Mesenchymal stem cell (in vitro differentiated cells and primary cell): ENCODE results near the gene MDFIC2.

Source experiments
- DNase-seq: peaks from one replicate; pipeline ENCODE4 v3.0.0-alpha.2; 2013
- H2AFZ ChIP-seq: one replicate; pipeline ENCODE4 v1.6.1; 2013; ENCODE audit warnings: low read depth, mild to moderate bottlenecking, control low read depth, inconsistent platforms, low read length, moderate library complexity
- H2AK5ac ChIP-seq: 2 replicates; pipeline ENCODE4 v1.6.1; 2013; ENCODE audit warnings: low read length, moderate library complexity, mild to moderate bottlenecking, inconsistent platforms; ENCODE audit not compliant: severe bottlenecking
- H2BK120ac ChIP-seq: one replicate; pipeline ENCODE4 v1.6.1; 2013; ENCODE audit warnings: low read depth, mild to moderate bottlenecking, inconsistent platforms, low read length, moderate library complexity
- H2BK12ac ChIP-seq, 2 experiments: one replicate each; pipeline ENCODE4 v1.6.1; 2013; ENCODE audit warnings: inconsistent platforms in 2 of 2, low read length in 2 of 2, mild to moderate bottlenecking in 2 of 2, moderate library complexity in 2 of 2, control low read depth in 1 of 2
- H2BK15ac ChIP-seq: one replicate; pipeline ENCODE4 v1.6.1; 2013; ENCODE audit warnings: mild to moderate bottlenecking, low read depth, inconsistent platforms; ENCODE audit not compliant: poor library complexity, severe bottlenecking
- H2BK5ac ChIP-seq: 2 replicates; pipeline ENCODE4 v1.6.1; 2013; ENCODE audit warnings: low read depth, mild to moderate bottlenecking, low read length, control low read depth, inconsistent platforms; ENCODE audit not compliant: poor library complexity, severe bottlenecking
- H3K14ac ChIP-seq, 2 experiments: one replicate each; pipeline ENCODE4 v1.6.1; 2013; ENCODE audit warnings: inconsistent platforms in 2 of 2, low read length in 2 of 2, control low read depth in 1 of 2, mild to moderate bottlenecking in 1 of 2, moderate library complexity in 1 of 2
- H3K18ac ChIP-seq, 2 experiments: one replicate each; pipeline ENCODE4 v1.6.1; 2013; ENCODE audit warnings: inconsistent platforms in 2 of 2, low read length in 2 of 2, control low read depth in 1 of 2, low read depth in 1 of 2, mild to moderate bottlenecking in 1 of 2
- H3K23ac ChIP-seq, 2 experiments: one replicate each; pipeline ENCODE4 v1.6.1; 2013; ENCODE audit warnings: inconsistent platforms in 2 of 2, low read length in 2 of 2, mild to moderate bottlenecking in 2 of 2, moderate library complexity in 2 of 2, control low read depth in 1 of 2
- H3K27ac ChIP-seq: 2 replicates; pipeline ENCODE4 v1.5.1; 2013; ENCODE audit warnings: mild to moderate bottlenecking, moderate library complexity, low read length, control low read depth, inconsistent platforms; ENCODE audit not compliant: poor library complexity, severe bottlenecking
- H3K27me3 ChIP-seq, 2 experiments: 2 replicates each; pipeline versions ENCODE4 v1.6.1 to v1.7.0; 2013; ENCODE audit warnings: low read length in 2 of 2, mild to moderate bottlenecking in 2 of 2, moderate library complexity in 2 of 2, control low read depth in 1 of 2, inconsistent platforms in 1 of 2; ENCODE audit not compliant: control insufficient read depth in 1 of 2, insufficient read depth in 1 of 2
- H3K36me3 ChIP-seq, 2 experiments: 2 replicates each; pipeline versions ENCODE4 v1.6.1 to v1.7.0; 2013; ENCODE audit warnings: low read length in 2 of 2, control low read depth in 1 of 2, inconsistent platforms in 1 of 2, low read depth in 1 of 2, mild to moderate bottlenecking in 1 of 2; ENCODE audit not compliant: insufficient read depth in 2 of 2, control insufficient read depth in 1 of 2
- H3K4ac ChIP-seq, 2 experiments: one replicate each; pipeline ENCODE4 v1.6.1; 2013; ENCODE audit warnings: inconsistent platforms in 2 of 2, low read length in 2 of 2, mild to moderate bottlenecking in 2 of 2, moderate library complexity in 2 of 2, control low read depth in 1 of 2, low read depth in 1 of 2
- H3K4me1 ChIP-seq: 2 replicates; pipeline ENCODE4 v1.6.1; 2013; ENCODE audit warnings: low read depth, low read length, control low read depth; ENCODE audit not compliant: control insufficient read depth, insufficient read depth
- H3K4me2 ChIP-seq: 2 replicates; pipeline ENCODE4 v1.6.1; 2013; ENCODE audit warnings: low read length, mild to moderate bottlenecking, inconsistent platforms; ENCODE audit not compliant: poor library complexity, severe bottlenecking
- H3K4me3 ChIP-seq, 2 experiments: 2 replicates each; pipeline versions ENCODE4 v1.5.1 to v1.7.0; 2013; ENCODE audit warnings: low read length in 2 of 2, mild to moderate bottlenecking in 2 of 2, control low read depth in 1 of 2, low read depth in 1 of 2; ENCODE audit not compliant: insufficient read depth in 1 of 2
- H3K79me1 ChIP-seq: replicated peaks from 2 replicates; pipeline ENCODE4 v1.6.1; 2013; ENCODE audit warnings: mild to moderate bottlenecking, control low read depth, low read length, inconsistent platforms; ENCODE audit not compliant: poor library complexity, severe bottlenecking
- H3K9ac ChIP-seq: 2 replicates; pipeline ENCODE4 v1.7.0; 2013; ENCODE audit warnings: mild to moderate bottlenecking, low read length, moderate library complexity
- H3K9me3 ChIP-seq: 2 replicates; pipeline ENCODE4 v1.7.0; 2013; ENCODE audit warnings: mild to moderate bottlenecking, low read length; ENCODE audit not compliant: control insufficient read depth
- H4K8ac ChIP-seq: one replicate; pipeline ENCODE4 v1.6.1; 2013; ENCODE audit warnings: inconsistent platforms, mild to moderate bottlenecking, low read length, moderate library complexity
- H4K91ac ChIP-seq: one replicate; pipeline ENCODE4 v1.6.1; 2013; ENCODE audit warnings: mild to moderate bottlenecking, low read length, inconsistent platforms
- WGBS: methylation state at CpG from one replicate; pipeline ENCODE4 v1.1.7; 2013; ENCODE audit warnings: mixed read lengths; 5-methylcytosine and 5-hydroxymethylcytosine counted together

MDFIC2 gene

GRCh38 chr3:70182166-70182565, 130.3 kb downstream of the MDFIC2 start:
- Histone ChIP-seq H3K23ac (no peak overlapping the region), H2BK120ac (no peak overlapping the region), H3K4ac (no peak overlapping the region), H4K8ac (no peak overlapping the region), H3K14ac (no peak overlapping the region), H3K9me3 (no peaks in the 10 kb centered on the region), H3K18ac (no peak overlapping the region), H4K91ac (no peak overlapping the region), H2AK5ac (no peak overlapping the region), H3K4me1 (no peaks in the 10 kb centered on the region), H3K27ac (no peak overlapping the region), H2AFZ (no peak overlapping the region), H3K27me3 (peaks cover 0 to 16% of the 10 kb centered on the region in 2 experiments), H2BK15ac (no peak overlapping the region), H2BK5ac (no peak overlapping the region), H2BK12ac (no peak overlapping the region), H3K4me2 (no peak overlapping the region), H3K79me1 (no peaks in the 10 kb centered on the region), H3K9ac (no peak overlapping the region), H3K36me3 (no peaks in the 10 kb centered on the region), H3K4me3 (no peak overlapping the region)
- 42% methylated on average over 12 of the region's 12 CpGs for WGBS
- no peak for DNase-seq

- H4K8ac ChIP-seq = no peak overlapping the region
- H3K27ac ChIP-seq = no peak overlapping the region
- H2BK12ac ChIP-seq = no peak overlapping the region
- H3K9me3 ChIP-seq = no peaks in the 10 kb centered on the region
- H3K36me3 ChIP-seq = no peaks in the 10 kb centered on the region
- H3K4ac ChIP-seq = no peak overlapping the region
- whole genome bisulfite sequencing = 87% methylated on average over 6 of the region's 6 CpGs
- H2BK5ac ChIP-seq = no peak overlapping the region
- peaks cover 0 to 15% of the 10 kb centered on the region in 2 experiments for H3K27me3 ChIP-seq
- no peaks in the 10 kb centered on the region for H3K79me1 ChIP-seq
- no peak overlapping the region for H3K23ac ChIP-seq
- no peak overlapping the region for H3K4me3 ChIP-seq
- no peak overlapping the region for H3K18ac ChIP-seq
- no peak overlapping the region for H3K4me2 ChIP-seq
- H2AFZ ChIP-seq = no peak overlapping the region
- H3K9ac ChIP-seq = no peak overlapping the region
- H2BK15ac ChIP-seq = no peak overlapping the region
- no peak overlapping the region for H2AK5ac ChIP-seq
- no peaks in the 10 kb centered on the region for H3K4me1 ChIP-seq
- H3K14ac ChIP-seq = no peak overlapping the region
- no peak overlapping the region for H4K91ac ChIP-seq
- DNase-seq = no peak
- no peak overlapping the region for H2BK120ac ChIP-seq
Observed at GRCh38 chr3:70180664-70181063, 131.8 kb downstream of the MDFIC2 start.

GRCh38 chr3:70179111-70179510, 133.3 kb downstream of the MDFIC2 start:
- Histone ChIP-seq H2BK120ac (no peak overlapping the region), H3K36me3 (no peaks in the 10 kb centered on the region), H4K91ac (no peak overlapping the region), H3K9me3 (no peaks in the 10 kb centered on the region), H4K8ac (no peak overlapping the region), H3K14ac (no peak overlapping the region), H2BK5ac (no peak overlapping the region), H3K4me3 (no peak overlapping the region), H3K27ac (no peak overlapping the region), H2BK15ac (no peak overlapping the region), H3K27me3 (peaks cover 2 to 8% of the 10 kb centered on the region in 2 experiments), H3K4me1 (no peaks in the 10 kb centered on the region), H3K23ac (no peak overlapping the region), H3K4ac (no peak overlapping the region), H3K4me2 (no peak overlapping the region), H3K79me1 (no peaks in the 10 kb centered on the region), H2AFZ (no peak overlapping the region), H2AK5ac (no peak overlapping the region), H3K18ac (no peak overlapping the region), H2BK12ac (no peak overlapping the region), H3K9ac (no peak overlapping the region)
- WGBS = 39% methylated on average over 2 of the region's 3 CpGs
- DNase-seq = no peak

DNA sequence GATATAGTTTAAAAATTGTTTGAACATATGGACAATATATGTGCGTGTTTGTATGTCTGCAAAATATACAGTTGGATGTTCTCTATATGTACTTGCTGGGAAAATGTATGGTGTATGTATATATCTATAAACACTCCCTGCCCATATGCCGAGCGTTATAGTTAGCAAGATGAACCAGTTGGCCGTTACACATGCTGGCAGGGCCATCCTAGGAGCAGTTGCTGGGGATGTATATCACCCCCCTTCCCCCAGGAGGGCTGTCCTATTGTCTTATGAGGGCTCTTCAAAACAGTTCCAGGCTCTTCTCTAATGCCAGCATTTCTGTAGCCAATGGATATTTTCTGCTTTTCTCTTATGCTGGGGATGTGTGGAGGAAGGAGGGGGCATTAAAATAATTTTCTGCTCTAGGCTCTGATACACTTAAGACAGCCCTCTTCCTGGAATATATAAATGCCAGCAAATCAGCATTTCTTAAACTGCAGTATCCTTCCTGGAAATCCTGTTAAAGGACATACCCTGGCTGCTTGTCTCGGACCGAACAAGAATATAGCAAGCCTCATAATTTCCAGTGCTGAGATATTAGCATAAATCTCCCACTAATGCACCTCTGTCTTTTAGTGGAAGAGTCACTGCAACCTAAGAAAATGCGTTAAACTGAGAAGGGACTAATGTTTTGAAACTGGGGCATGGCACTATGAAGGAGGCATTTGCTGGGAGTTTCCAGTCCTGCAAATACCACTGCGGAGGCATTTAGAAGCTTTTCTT, 134.4 kb downstream of the MDFIC2 start:
- Histone ChIP-seq H3K4me3 (no peak overlapping the region), H3K27me3 (peaks cover 3 to 4% of the 10 kb centered on the region in 2 experiments), H2BK15ac (no peak overlapping the region), H2AK5ac (no peak overlapping the region), H3K79me1 (no peaks in the 10 kb centered on the region), H2AFZ (no peak overlapping the region), H3K4me2 (no peak overlapping the region), H3K27ac (no peak overlapping the region), H2BK120ac (no peak overlapping the region), H3K9me3 (no peaks in the 10 kb centered on the region), H3K23ac (no peak overlapping the region), H3K4me1 (no peaks in the 10 kb centered on the region), H2BK12ac (no peak overlapping the region), H4K91ac (no peak overlapping the region), H3K14ac (no peak overlapping the region), H3K9ac (no peak overlapping the region), H3K36me3 (no peaks in the 10 kb centered on the region), H2BK5ac (no peak overlapping the region), H3K18ac (no peak overlapping the region), H3K4ac (no peak overlapping the region), H4K8ac (no peak overlapping the region)
- WGBS = 85% methylated on average over 8 of the region's 8 CpGs
- no peak for DNase-seq
